GM12801 (cell line): ENCODE data around the gene NHSL1.

Source experiments
- CTCF ChIP-seq: IDR thresholded peaks from one replicate; pipeline ENCODE4 v1.5.1; 2011; ENCODE audit warnings: control low read depth; ENCODE audit not compliant: insufficient read length; ENCODE audit errors: extremely low read depth

The NHSL1 gene

GRCh38 chr6:138440758-138441357 is 58.4 kb downstream of the NHSL1 start:
- TF ChIP-seq CTCF, result no peak

- TF ChIP-seq CTCF, result no peak
Observed at GRCh38 chr6:138440296-138440695, 59.0 kb downstream of the NHSL1 start.

- no peak for TF ChIP-seq CTCF
Observed at GRCh38 chr6:138439546-138439945, 59.7 kb downstream of the NHSL1 start.

- no peak for TF ChIP-seq CTCF
Observed at GRCh38 chr6:138434925-138435324, 64.4 kb downstream of the NHSL1 start.

GRCh38 chr6:138434096-138434495 is 65.2 kb downstream of the NHSL1 start:
- TF ChIP-seq CTCF, result no peak

GRCh38 chr6:138432063-138432356 is 67.3 kb downstream of the NHSL1 start:
- TF ChIP-seq CTCF, result no peak

- no peak for TF ChIP-seq CTCF
Observed at GRCh38 chr6:138431256-138432062, 67.8 kb downstream of the NHSL1 start.
